Body of pancreas (tissue), 4 donors: ENCODE results near the gene AEN. TPM values are rescaled to one million over a fixed set of nuclear protein-coding genes. Genes with fewer than 3 reads are reported as not detected.

Experiments
- ATAC-seq: fragments of 150-250 bp; one replicate; pipeline ENCODE4 v1.9.1; 2016
- DNase-seq, 4 donors: peaks; one replicate each; pipeline ENCODE4 v3.0.0-alpha.2; 2019
- H3K27ac ChIP-seq, 4 donors: fragments of 200-600 bp; sonication (generic); 1 replicate in 3 of 4; 2 replicates in 1 of 4; pipeline versions ENCODE4 v1.5.1 to v1.6.1; 2016 to 2019; ENCODE audit warnings: mild to moderate bottlenecking in 1 of 4, mixed read lengths in 1 of 4, moderate library complexity in 1 of 4
- H3K27me3 ChIP-seq, 2 donors: fragments of 200-600 bp; sonication (generic); one replicate each; pipeline ENCODE4 v1.6.0; 2016; ENCODE audit warnings: mild to moderate bottlenecking in 1 of 2
- H3K36me3 ChIP-seq, 2 donors: fragments of 200-600 bp; sonication (generic); replicated peaks in 1 of 2; 2 replicates each; pipeline ENCODE4 v1.5.1; 2016; ENCODE audit warnings: low read depth in 2 of 2; ENCODE audit not compliant: insufficient read depth in 1 of 2
- H3K4me1 ChIP-seq: fragments of 200-600 bp; sonication (generic); one replicate; pipeline ENCODE4 v1.6.0; 2016
- H3K4me3 ChIP-seq, 2 donors: fragments of 200-600 bp; sonication (generic); 1 replicate in 1 of 2; 2 replicates in 1 of 2; pipeline ENCODE4 v1.5.1; 2016 to 2019
- H3K9me3 ChIP-seq, 3 donors: fragments of 200-600 bp; sonication (generic); 1 replicate in 2 of 3; 2 replicates in 1 of 3; pipeline ENCODE4 v1.5.1; 2016
- CTCF ChIP-seq, 7 experiments: fragments of 450-650 bp in 4 of 7; fragments of 200-600 bp in 3 of 7; sonication (generic) in 3 of 7; IDR thresholded peaks; one replicate each; pipeline ENCODE4 v1.5.1; 2016 to 2019; ENCODE audit warnings: antibody characterized with exemption in 7 of 7
- POLR2A ChIP-seq, 3 donors: fragments of 450-650 bp; IDR thresholded peaks; one replicate each; pipeline ENCODE4 v1.6.1; 2016; ENCODE audit warnings: antibody characterized with exemption in 3 of 3, mild to moderate bottlenecking in 2 of 3
- WGBS, 2 donors: methylation state at CpG; one replicate each; pipeline ENCODE4 v1.1.5; 2017; 5-methylcytosine and 5-hydroxymethylcytosine counted together
- intact Hi-C: fragments of 100-400 bp; cut with DNase I; formaldehyde crosslinking; loops from one replicate; pipeline ENCODE4 v1.15.1; 2023
- total RNA-seq, 2 donors: library from RNA; depleted of rRNA; stranded (reverse); fragments of >200 nt; gene quantifications; one replicate each; pipeline ENCODE4 v1.1.0, GENCODE V29; 2016

The AEN gene
- total RNA-seq, 2 donors from 2014 or later, result 20.4 to 23.3 TPM

GRCh38 chr15:88580532-88580931, 40.6 kb upstream of the AEN start:
- peak in 2 of 4 donors; percentile 16 for DNase-seq
- intact Hi-C loops, result no loop called here
- Histone ChIP-seq H3K9me3 (no peaks in the 10 kb centered on the region), H3K36me3 (no peaks in the 10 kb centered on the region), H3K4me1 (no peaks in the 10 kb centered on the region), H3K27me3 (no peaks in the 10 kb centered on the region), H3K4me3 (no peak overlapping the region), H3K27ac (no peak overlapping the region)
- WGBS, 2 donors, result 36 to 45% methylated on average over 4 of the region's 4 CpGs
- no peak for ATAC-seq
- TF ChIP-seq POLR2A (IDR thresholded peaks at IDR 0.05), result no peak
- TF ChIP-seq CTCF (IDR thresholded peaks at IDR 0.05), result no peak

- Histone ChIP-seq H3K4me1 (no peaks in the 10 kb centered on the region), H3K4me3 (no peak overlapping the region), H3K36me3 (no peaks in the 10 kb centered on the region), H3K9me3 (no peaks in the 10 kb centered on the region), H3K27me3 (no peaks in the 10 kb centered on the region), H3K27ac (no peak overlapping the region)
- ATAC-seq, result no peak
- intact Hi-C loops, result no loop called here
- WGBS, 2 donors, result 50 to 55% methylated on average over 4 of the region's 4 CpGs
- TF ChIP-seq CTCF (IDR thresholded peaks at IDR 0.05), result no peak
- TF ChIP-seq POLR2A (IDR thresholded peaks at IDR 0.05), result no peak
- no peak for DNase-seq
These were observed 34.6 kb upstream of the AEN start for GRCh38 chr15:88586401-88587162.

- Histone ChIP-seq H3K9me3 (no peaks in the 10 kb centered on the region), H3K4me1 (no peaks in the 10 kb centered on the region), H3K4me3 (no peak overlapping the region), H3K27ac (no peak overlapping the region), H3K36me3 (no peaks in the 10 kb centered on the region), H3K27me3 (no peaks in the 10 kb centered on the region)
- ATAC-seq (no peak), DNase-seq (no peak)
- no peak for TF ChIP-seq CTCF (IDR thresholded peaks at IDR 0.05)
- no peak for TF ChIP-seq POLR2A (IDR thresholded peaks at IDR 0.05)
- 62 to 67% methylated on average over 6 of the region's 6 CpGs for WGBS, 2 donors
- intact Hi-C loops, result no loop called here
These were observed 30.4 kb upstream of the AEN start for GRCh38 chr15:88590759-88591158.

- DNase-seq (no peak), ATAC-seq (no peak)
- TF ChIP-seq POLR2A (IDR thresholded peaks at IDR 0.05) (no peak), CTCF (IDR thresholded peaks at IDR 0.05) (no peak)
- Histone ChIP-seq H3K9me3 (no peaks in the 10 kb centered on the region), H3K4me3 (no peak overlapping the region), H3K27me3 (no peaks in the 10 kb centered on the region), H3K36me3 (no peaks in the 10 kb centered on the region), H3K27ac (no peak overlapping the region), H3K4me1 (no peaks in the 10 kb centered on the region)
- intact Hi-C loops, result no loop called here
These were observed 29.8 kb upstream of the AEN start for GRCh38 chr15:88591384-88591783.

GRCh38 chr15:88603885-88604284, 17.3 kb upstream of the AEN start:
- Histone ChIP-seq H3K4me1 (peaks cover 24% of the 10 kb centered on the region), H3K36me3 (no peaks in the 10 kb centered on the region), H3K9me3 (no peaks in the 10 kb centered on the region), H3K27me3 (peaks cover 0 to 33% of the 10 kb centered on the region in 2 donors), H3K4me3 (no peak overlapping the region), H3K27ac (peak overlapping the region in 1 of 4 donors; percentile 14)
- no peak for TF ChIP-seq CTCF (IDR thresholded peaks at IDR 0.05)
- no peak for TF ChIP-seq POLR2A (IDR thresholded peaks at IDR 0.05)
- intact Hi-C loops, result no loop called here
- WGBS, 2 donors, result 8 to 10% methylated on average over 9 to 14 of the region's 14 CpGs
- DNase-seq, result peak in 1 of 4 donors; percentile 19
- ATAC-seq, result no peak
